ENCODE results near the gene ADCY1.

Gene ADCY1

GRCh38 chr7:45595809-45596664 is 21.9 kb downstream of the ADCY1 start:
- Mint-ChIP-seq H3K9me3 (no peaks in the 10 kb centered on the region), H3K27ac (no peak overlapping the region), H3K4me1 (no peaks in the 10 kb centered on the region), H3K36me3 (no peaks in the 10 kb centered on the region), H3K4me3 (no peak overlapping the region)
- no peak for ATAC-seq
- DNase-seq (ENCODE audit: low spot score in 2 of 2), result no peak

GRCh38 chr7:45596665-45597095 is 22.5 kb downstream of the ADCY1 start:
- ATAC-seq (no peak), DNase-seq (ENCODE audit: low spot score in 2 of 2) (no peak)

GRCh38 chr7:45597286-45597984 is 23.3 kb downstream of the ADCY1 start:
- Mint-ChIP-seq H3K9me3 (no peaks in the 10 kb centered on the region), H3K27ac (no peak overlapping the region), H3K4me3 (no peak overlapping the region), H3K36me3 (no peaks in the 10 kb centered on the region), H3K4me1 (no peaks in the 10 kb centered on the region)
- DNase-seq (ENCODE audit: low spot score in 2 of 2), result peak in 1 of 2 donors; percentile 37
- ATAC-seq, result no peak

More at GRCh38 chr7:45596665-45597095, 22.5 kb downstream of the ADCY1 start:
- H3K4me3 Mint-ChIP-seq, result no peak overlapping the region
- H3K27ac Mint-ChIP-seq, result no peak overlapping the region
- H3K36me3 Mint-ChIP-seq, result no peaks in the 10 kb centered on the region
- no peaks in the 10 kb centered on the region for H3K9me3 Mint-ChIP-seq
- H3K4me1 Mint-ChIP-seq, result no peaks in the 10 kb centered on the region

GRCh38 chr7:45598886-45599520 is 24.8 kb downstream of the ADCY1 start:
- H3K27ac Mint-ChIP-seq, result no peak overlapping the region
- H3K9me3 Mint-ChIP-seq, result no peaks in the 10 kb centered on the region
- no peak overlapping the region for H3K4me3 Mint-ChIP-seq
- H3K4me1 Mint-ChIP-seq, result no peaks in the 10 kb centered on the region
- ATAC-seq, result no peak
- peak in 1 of 2 donors; percentile 41 for DNase-seq (ENCODE audit: low spot score in 2 of 2)
- H3K36me3 Mint-ChIP-seq, result no peaks in the 10 kb centered on the region

GRCh38 chr7:45599851-45600706 is 25.9 kb downstream of the ADCY1 start:
- H3K4me1 Mint-ChIP-seq, result no peaks in the 10 kb centered on the region
- no peak overlapping the region for H3K4me3 Mint-ChIP-seq
- H3K36me3 Mint-ChIP-seq, result no peaks in the 10 kb centered on the region
- no peaks in the 10 kb centered on the region for H3K9me3 Mint-ChIP-seq
- DNase-seq (ENCODE audit: low spot score in 2 of 2) (peak in 1 of 2 donors; percentile 30), ATAC-seq (no peak)
- H3K27ac Mint-ChIP-seq, result no peak overlapping the region

- Mint-ChIP-seq H3K4me3 (no peak overlapping the region), H3K36me3 (no peaks in the 10 kb centered on the region), H3K27ac (no peak overlapping the region), H3K4me1 (no peaks in the 10 kb centered on the region), H3K9me3 (no peaks in the 10 kb centered on the region)
- ATAC-seq, result peak; percentile 30
- DNase-seq (ENCODE audit: low spot score in 2 of 2), result peak in 1 of 2 donors; percentile 22
Measured at GRCh38 chr7:45601094-45601493, 26.9 kb downstream of the ADCY1 start.

GRCh38 chr7:45601816-45602540 is 27.8 kb downstream of the ADCY1 start:
- ATAC-seq, result no peak
- no peak overlapping the region for H3K4me3 Mint-ChIP-seq
- H3K9me3 Mint-ChIP-seq, result no peaks in the 10 kb centered on the region
- peak in 1 of 2 donors; percentile 36 for DNase-seq (ENCODE audit: low spot score in 2 of 2)
- no peaks in the 10 kb centered on the region for H3K36me3 Mint-ChIP-seq
- H3K4me1 Mint-ChIP-seq, result no peaks in the 10 kb centered on the region
- no peak overlapping the region for H3K27ac Mint-ChIP-seq

GRCh38 chr7:45606050-45606449 is 31.9 kb downstream of the ADCY1 start:
- peaks cover 3% of the 10 kb centered on the region for H3K9me3 Mint-ChIP-seq
- H3K36me3 Mint-ChIP-seq, result no peaks in the 10 kb centered on the region
- no peaks in the 10 kb centered on the region for H3K4me1 Mint-ChIP-seq
- ATAC-seq, result no peak
- no peak overlapping the region for H3K27ac Mint-ChIP-seq
- H3K4me3 Mint-ChIP-seq, result no peak overlapping the region
- peak in 1 of 2 donors; percentile 6 for DNase-seq (ENCODE audit: low spot score in 2 of 2)

- ATAC-seq (no peak), DNase-seq (ENCODE audit: low spot score in 2 of 2) (no peak)
- peaks cover 3% of the 10 kb centered on the region for H3K9me3 Mint-ChIP-seq
- no peak overlapping the region for H3K27ac Mint-ChIP-seq
- H3K4me1 Mint-ChIP-seq, result no peaks in the 10 kb centered on the region
- H3K36me3 Mint-ChIP-seq, result no peaks in the 10 kb centered on the region
- H3K4me3 Mint-ChIP-seq, result no peak overlapping the region
Measured at GRCh38 chr7:45606931-45607330, 32.8 kb downstream of the ADCY1 start.

- no peak overlapping the region for H3K27ac Mint-ChIP-seq
- H3K4me3 Mint-ChIP-seq, result no peak overlapping the region
- H3K36me3 Mint-ChIP-seq, result no peaks in the 10 kb centered on the region
- H3K9me3 Mint-ChIP-seq, result peaks cover 11% of the 10 kb centered on the region
- DNase-seq (ENCODE audit: low spot score in 2 of 2) (no peak), ATAC-seq (no peak)
- no peaks in the 10 kb centered on the region for H3K4me1 Mint-ChIP-seq
Measured at GRCh38 chr7:45609180-45609579, 35.0 kb downstream of the ADCY1 start.

- ATAC-seq (no peak), DNase-seq (ENCODE audit: low spot score in 2 of 2) (no peak)
- Mint-ChIP-seq H3K9me3 (peaks cover 19% of the 10 kb centered on the region), H3K36me3 (no peaks in the 10 kb centered on the region), H3K4me3 (no peak overlapping the region), H3K4me1 (no peaks in the 10 kb centered on the region), H3K27ac (no peak overlapping the region)
Measured at GRCh38 chr7:45610019-45610418, 35.9 kb downstream of the ADCY1 start.

- Mint-ChIP-seq H3K4me1 (no peaks in the 10 kb centered on the region), H3K27ac (no peak overlapping the region), H3K36me3 (no peaks in the 10 kb centered on the region), H3K4me3 (no peak overlapping the region), H3K9me3 (peaks cover 24% of the 10 kb centered on the region)
- DNase-seq (ENCODE audit: low spot score in 2 of 2) (no peak), ATAC-seq (no peak)
Measured at GRCh38 chr7:45610660-45611299, 36.6 kb downstream of the ADCY1 start.

- no peak overlapping the region for H3K27ac Mint-ChIP-seq
- ATAC-seq (no peak), DNase-seq (ENCODE audit: low spot score in 2 of 2) (no peak)
- H3K4me1 Mint-ChIP-seq, result no peaks in the 10 kb centered on the region
- H3K9me3 Mint-ChIP-seq, result peaks cover 37% of the 10 kb centered on the region
- no peaks in the 10 kb centered on the region for H3K36me3 Mint-ChIP-seq
- H3K4me3 Mint-ChIP-seq, result no peak overlapping the region
Measured at GRCh38 chr7:45617166-45617565, 43.0 kb downstream of the ADCY1 start.

GRCh38 chr7:45622058-45622457 is 47.9 kb downstream of the ADCY1 start:
- no peak for ATAC-seq
- no peaks in the 10 kb centered on the region for H3K4me1 Mint-ChIP-seq
- H3K4me3 Mint-ChIP-seq, result no peak overlapping the region
- DNase-seq (ENCODE audit: low spot score in 2 of 2), result no peak
- peaks cover 15% of the 10 kb centered on the region for H3K9me3 Mint-ChIP-seq
- no peaks in the 10 kb centered on the region for H3K36me3 Mint-ChIP-seq
- H3K27ac Mint-ChIP-seq, result no peak overlapping the region
